HG02885 (cell line): Measurements from ENCODE around the gene CHID1.

ENCODE experiments used
- ATAC-seq: cut with Tn5 transposase; IDR thresholded peaks from one replicate; pipeline ENCODE4 v1.9.1; 2021; ENCODE audit warnings: mild to moderate bottlenecking; ENCODE audit not compliant: unreplicated experiment, poor library complexity

CHID1 gene

DNA sequence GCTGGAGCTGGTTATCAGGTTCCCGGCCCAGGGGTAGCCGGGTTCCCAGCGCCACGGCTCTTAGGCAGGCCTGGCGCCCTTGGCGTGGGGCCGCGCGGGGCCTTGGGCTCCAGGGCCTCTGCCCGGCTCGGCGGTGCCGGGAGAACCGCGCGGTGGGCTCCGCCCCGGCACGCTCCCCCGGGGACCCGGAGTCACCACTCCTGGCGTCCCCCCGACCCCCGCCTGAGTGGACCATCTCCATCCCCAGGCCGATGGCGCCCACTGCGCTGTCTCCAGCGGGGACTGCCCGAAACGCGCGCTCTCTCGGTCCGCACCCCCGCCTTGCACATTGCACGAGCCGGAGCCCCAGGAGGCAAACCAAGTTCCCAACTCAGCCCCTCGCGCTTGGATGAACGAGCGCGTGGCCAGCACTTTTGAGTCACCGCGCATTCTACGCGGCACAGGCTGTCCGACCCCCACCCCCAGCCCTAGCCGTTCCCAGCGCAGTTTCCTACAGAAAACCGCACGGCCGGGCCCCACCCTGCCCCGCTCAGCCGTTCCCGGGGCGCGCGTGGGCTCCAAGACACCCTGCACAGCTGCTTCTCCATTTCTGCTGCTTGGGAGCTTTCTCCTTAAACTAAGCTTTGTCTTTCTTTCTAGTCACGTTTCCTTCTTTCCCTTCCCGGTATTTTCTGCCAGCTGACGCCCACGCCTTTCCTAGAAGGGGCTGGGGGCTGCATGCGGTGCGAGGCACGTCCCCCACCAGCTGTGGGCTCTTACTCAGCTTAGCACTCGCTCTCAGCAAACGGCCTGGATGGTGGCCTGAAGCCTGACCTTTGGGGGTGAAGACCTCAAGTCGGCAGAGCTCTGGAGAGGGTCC, 650 bp upstream of the CHID1 start:
- peak; percentile 42 for ATAC-seq

DNA sequence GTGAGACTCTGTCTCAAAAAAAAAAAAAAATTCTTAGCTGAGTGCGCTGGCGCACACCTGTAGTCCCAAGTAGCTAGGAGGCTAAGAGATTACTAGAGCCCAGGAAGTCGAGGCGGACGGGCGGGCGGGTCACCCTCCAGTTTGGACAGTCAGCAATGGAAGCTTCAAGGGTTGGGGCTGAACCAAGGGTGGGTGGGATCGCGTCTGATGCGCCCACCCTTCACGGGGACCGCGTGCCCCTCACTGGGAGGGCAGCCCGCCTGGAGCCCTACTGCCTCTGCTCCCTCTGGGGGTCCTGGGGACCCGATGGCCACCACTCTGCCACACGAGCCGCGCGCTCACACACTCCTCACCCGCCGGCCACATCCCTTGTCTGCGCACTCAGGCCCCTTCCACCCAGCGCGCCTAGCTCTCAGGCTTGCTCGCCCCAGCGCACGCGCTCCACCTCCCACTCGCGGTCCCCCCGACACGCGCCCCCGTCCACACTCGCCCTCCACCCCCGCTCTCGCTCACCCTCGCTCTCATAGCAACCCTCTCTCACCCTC, 494 bp downstream of the CHID1 start:
- no peak for ATAC-seq

DNA sequence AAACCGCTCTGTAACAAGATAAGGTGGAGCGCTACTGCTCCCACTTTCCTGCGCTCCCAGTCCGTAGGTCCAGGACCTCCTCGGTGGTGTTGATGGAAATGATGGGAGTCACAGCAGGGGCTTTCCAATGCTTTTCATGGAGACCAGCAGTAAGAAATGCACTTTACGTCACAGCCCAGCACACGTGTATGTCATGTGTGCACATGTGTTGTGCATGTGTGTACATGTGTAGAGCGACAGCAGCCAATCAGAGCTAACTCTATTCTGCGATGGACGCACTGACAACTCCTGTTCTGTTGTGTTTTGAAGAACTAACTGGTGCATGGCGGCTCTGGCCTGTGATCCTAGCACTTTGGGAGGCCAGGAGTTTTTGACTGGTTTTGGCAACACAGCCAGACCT, 1.2 kb downstream of the CHID1 start:
- no peak for ATAC-seq

DNA sequence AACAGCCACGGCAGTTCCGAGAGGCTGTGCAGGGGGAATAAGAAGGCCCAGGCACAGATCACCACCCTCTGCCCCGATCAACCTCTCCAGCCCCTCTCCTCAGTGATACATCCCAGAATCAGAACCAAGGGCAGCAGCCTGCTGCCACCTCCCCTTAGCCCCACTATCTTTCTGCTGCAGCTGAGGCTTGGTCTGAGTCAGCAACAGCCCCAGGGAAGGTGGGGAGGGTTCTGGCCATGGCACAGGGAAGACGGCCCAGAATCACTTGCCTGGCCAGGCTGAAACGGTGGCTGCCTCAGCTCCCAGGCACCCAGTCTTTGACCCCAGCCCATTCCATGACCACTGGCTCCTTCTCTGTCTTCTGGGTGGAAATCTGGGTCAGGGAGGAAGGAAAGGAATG, 2.3 kb downstream of the CHID1 start:
- ATAC-seq: no peak

DNA sequence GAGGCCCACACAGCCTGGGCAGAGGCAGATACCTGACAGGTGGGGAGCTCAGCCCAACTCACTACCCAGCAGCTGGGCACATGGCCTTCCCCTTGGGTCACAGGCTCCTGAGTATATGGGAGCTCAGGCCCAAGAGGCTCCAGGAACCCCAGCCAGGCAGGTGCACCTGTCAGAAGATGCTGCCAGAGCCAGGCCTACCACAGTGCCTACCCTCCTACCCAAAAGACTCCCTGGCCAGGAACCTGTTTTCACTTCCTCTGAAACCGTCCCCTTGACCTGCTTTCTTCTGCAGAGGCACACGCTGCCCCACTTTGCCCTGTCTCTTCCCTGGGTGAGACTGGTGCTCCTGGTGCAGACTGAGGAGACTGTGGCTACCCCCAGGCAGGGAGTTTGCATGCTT, 2.9 kb downstream of the CHID1 start:
- no peak for ATAC-seq

DNA sequence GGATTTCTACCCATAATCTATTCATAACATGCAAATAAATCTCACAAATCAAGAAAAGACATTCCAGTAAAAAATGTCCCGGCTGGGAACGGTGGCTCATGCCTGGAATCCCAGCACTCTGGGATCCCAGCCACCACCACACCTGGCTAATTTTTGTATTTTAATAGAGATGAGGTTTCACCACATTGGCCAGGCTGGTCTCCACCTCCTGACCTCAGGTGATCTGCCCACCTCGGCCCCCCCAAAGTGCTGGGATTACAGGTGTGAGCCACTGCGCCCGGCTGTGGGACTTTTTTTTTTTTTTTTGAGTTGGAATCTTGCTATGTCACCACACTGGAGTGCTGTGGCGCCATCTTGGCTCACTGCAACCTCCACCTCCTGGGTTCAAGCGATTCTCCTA, 4.7 kb downstream of the CHID1 start:
- ATAC-seq: no peak

DNA sequence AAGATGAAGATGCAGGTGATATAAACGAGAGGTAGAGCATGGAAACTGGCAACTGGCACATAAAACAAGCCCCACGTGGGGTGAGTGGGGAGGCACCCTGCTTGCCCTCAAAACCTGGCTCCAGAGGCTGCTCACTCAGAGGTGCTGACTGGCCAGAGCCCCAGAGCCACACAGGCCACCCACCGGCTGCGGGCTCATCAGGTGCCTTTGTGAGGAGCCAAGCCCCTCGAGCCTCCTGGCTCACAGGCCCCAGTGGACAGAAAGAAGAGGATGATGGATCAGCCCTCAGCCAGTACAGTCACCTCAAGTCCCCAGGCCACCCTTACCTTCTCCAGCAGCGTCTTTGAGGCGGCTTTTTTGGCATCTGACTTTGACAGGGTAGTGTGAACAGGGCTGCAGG, 6.2 kb downstream of the CHID1 start:
- no peak for ATAC-seq

DNA sequence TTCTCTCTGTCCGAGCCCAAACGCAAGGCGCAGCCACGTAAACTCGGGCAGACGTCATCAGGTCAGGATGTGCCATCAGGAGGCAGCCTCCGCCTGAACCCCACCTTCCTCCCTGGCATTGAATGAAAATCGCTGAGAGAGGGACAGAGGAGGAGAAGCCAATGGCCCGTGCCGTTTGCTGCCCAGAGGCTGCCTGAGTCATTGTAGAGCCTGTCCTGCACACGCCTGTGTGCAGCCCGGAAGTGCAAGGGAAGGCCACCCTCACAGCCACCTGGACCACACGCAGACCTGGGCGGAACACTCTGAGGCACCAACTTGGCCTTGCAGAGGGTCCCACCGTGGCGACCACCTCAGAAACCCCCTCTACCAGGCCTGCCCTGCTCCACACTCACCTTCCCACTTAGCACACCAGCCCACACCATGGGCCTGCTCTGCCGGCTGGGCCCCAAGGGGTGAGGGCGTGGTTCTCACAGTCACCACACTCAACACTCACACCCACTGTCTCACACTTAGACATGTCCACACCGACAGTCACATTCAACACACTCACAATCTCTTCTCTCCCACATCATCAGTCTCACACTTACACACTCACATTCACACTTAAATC, 9.1 kb downstream of the CHID1 start:
- no peak for ATAC-seq

DNA sequence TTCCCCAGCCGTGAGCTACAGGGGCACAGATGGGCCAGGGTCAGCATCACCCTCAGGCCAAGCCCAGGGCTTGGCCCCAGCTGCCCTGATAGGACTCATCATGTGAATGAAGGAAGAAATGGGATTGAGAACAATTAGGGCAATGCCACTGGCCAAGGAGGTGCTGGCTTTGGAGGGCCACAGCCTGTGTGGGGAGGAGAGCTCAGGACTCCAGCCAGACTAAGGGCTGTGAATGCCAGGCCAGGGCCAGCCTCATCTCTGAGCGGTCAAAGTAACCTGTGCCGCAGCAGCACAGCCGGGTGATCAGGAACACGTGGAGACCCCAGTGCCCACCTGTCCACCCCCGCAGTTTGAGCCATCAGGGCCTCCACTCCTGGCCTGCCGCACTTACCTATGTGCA, 10.1 kb downstream of the CHID1 start:
- no peak for ATAC-seq

DNA sequence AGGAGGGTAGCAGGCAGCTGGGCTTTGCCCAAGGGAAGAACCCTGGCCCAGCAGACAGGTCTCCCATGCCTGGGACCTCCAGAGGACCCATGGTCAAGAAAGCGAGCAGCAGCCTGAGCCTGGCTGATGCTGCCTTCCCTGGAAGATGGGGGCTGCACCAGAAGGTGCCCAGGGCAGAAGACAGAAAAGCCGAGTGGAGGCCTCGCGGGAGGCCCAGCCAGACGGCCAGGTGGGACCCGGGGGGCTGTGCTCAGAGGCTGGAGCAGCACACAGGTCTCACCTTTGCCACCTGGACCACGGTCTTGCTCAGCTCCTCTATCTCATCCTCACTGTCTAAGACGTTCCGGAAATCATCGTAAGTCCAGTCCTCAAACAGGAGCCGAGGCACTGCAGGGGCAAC, 10.9 kb downstream of the CHID1 start:
- ATAC-seq: no peak

DNA sequence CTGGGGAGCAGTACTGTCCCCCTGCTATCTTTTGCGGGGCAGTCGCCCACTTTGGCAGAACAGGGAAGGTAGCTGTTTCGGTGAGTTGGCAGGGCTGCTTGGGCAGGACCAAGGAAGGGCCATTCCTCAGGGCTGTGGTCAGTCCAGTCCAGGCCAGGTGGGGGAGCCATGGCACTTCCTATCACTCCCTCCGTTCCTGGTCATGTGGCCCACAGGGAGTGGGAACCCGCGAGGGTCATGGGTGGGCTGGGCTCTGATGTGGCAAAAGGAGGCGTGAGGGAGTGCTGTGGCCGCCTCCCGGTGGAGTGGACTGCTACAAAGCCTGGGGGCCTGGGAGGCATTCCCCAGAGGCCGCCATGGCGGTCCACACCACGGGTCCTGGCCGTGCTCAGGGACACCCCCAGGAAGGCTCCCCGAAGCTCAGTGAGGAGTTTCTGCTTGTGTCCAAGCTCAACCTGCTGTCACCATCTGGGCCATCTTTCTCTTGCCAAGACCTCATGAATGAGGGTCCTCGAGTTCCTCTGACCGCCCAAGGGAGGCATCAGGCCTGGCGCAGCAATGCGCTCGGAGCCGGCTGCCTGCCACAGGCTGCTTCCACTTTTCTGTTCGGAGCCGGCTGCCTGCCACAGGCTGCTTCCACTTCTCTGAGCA, 11.9 kb downstream of the CHID1 start:
- ATAC-seq: no peak

DNA sequence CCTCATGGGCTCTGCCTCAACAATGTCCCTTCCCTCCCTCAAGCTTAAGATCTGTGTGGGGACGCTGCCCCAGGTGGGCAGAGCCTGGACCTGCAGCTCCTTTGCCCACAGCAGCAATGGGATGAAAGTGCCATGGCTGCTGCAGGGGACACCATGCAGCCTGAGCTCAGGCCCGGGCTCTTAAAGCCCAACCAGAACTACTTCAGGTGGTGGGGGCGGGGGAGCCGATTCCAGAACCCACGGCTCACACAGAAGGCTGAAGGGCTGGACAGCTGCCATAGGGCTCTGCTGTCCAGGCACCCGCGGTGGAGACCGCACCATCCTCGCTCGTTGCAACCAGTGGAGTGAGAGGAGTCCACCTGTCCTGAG, 12.5 kb downstream of the CHID1 start:
- ATAC-seq: no peak

DNA sequence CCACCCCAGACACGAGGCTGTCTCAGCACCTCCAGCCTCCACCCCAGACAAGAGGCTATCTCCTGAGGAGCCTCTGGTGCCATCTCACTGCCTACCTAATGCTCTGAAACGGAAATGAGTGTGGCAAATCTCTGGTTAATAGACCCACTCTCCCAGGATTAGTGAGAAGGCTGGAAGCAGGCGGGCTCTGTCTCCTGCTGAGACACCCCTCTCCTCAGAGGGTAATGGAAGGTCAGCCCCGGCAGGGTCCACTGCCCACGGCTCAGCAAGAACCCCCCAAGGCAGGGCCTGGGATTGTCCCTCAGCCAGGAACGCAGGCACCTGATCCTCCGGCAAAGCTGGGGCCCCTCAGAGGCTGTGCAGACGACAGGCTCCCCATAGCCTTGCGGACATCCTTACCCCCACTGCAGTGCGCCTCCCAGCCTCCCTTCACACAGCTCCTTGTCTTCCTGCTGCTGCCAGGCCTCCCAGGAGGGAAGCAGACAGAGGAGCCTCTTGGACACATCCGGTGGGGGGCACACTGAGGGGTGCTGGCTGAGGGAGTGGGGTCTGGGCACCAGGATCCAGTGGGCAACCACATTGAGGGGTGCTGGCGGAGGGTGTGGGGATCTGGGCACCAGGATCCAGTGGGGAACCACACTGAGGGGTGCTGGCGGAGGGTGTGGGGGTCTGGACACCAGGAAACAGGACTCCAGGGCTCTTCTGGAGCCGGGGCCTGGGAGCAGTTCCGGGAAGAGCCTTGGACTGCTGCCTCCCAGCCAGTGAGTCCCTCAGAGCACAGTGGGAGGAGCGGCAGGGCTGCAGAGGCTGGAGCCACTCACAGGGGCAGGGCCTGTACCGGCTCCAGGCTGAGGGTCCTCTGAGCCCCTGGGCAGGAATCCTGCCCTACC, 13.1 kb downstream of the CHID1 start:
- ATAC-seq: no peak

DNA sequence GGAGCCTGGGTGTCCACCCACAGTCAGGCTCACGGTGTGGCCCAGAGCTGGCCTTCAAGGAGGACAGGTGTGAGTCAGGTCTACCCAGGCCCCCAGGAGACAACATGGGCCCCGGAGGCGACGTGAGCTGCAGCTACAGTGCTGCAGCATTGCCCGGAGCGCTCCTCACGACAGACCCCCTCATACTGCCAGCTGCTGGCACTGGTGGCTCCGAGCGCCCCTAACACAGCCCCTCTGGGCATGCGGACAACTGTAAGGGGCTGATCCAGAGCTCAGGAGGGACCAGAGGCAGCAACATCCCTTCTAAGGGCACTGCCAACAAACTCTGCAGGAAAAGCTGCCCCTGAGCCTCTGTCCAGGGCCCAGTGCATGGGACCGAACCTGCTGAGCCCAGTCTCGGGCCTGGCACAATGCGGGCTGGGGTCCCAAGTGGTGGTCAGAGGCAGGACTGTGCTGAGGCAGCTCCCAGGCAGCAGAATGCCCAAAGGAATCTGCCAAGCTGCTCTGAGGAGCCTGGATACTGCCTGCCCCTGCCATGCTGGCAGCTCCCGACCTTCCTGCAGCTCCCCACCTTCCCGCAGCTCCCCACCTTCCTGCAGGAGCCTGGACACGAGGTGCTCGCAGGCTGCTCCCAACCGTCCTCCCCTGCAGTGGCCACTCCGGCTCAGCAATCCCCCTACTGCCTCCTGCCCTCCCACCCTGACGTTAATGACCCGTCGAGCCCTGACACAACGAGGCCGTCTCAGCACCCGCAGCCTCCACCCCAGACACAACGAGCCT, 15.1 kb downstream of the CHID1 start:
- ATAC-seq: no peak

DNA sequence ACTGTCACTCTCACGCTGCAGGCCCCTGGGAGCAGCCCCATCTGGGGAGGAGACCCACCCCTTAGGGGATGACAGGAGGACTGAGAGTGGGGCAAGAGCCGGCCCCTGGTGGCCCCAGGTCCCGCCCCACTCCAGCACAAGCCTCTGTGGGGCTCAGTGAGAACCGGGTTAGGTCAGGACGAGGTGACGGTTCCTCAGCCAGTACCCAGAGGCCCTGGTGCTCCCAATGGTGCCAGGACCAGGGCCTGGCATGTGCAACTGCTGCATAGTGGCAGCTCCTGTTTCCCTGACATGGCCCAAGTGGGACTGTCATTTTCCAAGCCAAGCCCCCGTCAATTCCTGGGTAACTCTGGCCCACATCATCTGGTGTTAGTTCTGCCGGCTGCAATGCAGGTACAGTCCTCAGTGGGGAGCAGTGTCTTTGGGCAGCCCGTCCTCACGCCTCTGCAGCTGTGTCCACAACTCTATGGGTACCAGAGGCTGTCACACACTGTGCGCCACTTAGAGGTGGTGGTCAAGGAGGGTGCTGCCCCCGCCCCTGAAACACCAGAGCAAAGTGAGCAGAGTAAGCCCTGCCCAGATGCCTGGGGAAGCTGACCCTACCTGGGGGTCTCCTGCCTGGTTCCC, 15.9 kb downstream of the CHID1 start:
- ATAC-seq: no peak

DNA sequence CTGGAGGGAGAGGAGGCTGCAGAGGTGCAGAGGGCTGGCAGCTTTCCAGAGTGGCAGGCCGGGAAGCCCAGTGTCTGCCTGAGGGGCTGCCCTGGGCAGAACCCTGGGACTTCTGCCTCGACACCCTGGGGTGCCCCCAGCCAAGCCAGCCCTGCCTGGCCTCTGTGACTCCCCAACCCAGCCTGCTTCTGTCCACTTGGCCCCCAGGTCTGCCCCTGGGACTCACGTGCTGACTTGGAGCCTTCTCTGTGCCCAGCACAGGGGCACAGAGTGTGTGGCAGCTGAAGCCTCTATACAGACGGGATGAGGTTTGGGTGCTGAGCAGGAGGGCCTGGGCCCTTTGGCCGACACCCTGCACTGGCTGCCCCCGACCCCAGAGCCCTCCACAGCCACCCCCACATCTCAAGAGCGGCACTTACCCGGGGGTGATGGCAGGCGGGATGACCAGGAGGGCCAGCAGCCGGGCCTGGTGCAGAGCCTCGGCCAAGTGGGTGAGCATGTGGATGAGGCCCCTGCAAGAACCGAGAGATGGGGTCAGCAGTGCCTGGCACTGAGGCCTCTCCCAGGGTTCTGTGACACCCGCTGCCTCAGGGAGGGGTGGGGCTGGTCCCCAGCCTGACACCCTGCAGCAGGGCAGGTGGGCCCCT, 17.5 kb downstream of the CHID1 start:
- ATAC-seq: no peak

DNA sequence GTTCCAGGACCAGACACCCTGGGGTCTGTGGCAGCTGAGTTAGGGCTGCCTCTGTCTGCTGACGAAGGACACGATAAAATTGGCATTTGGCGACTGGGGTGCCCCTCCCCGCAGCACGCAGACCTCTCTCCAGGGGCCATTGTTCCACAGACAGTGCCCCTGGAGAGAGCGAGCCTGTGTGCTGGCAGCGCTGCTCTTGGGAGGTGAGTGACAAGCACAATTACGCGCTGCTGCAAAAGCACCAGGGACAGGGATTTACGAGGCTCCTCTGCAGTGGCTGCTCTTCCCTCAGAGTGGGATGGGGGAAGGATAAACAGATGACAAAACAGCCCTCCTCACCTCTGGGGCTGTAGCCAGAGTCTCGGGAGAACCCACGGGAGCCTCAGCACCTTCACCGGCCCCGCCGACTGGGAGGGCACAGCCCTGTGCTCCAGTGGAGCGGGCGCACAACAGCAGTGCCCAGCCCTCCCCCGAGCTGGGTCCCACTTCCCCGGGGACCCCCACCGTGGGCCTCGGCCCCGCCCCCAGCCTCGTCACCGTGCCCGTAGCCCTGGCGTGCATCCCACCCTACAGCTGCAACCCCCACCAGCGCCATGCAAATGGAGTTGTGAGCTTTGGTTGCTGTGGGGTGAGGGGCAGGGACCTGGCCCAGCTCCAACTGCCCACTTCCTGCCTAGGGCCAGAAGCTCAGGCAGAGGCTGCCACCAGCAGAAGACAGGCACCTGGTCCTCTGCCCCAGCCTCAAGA, 19.6 kb downstream of the CHID1 start:
- no peak for ATAC-seq
